ENCODE results near the gene MRRF.

GRCh38 chr9:122262073-122262472 is 2.6 kb upstream of the MRRF start:
- TF ChIP-seq CTCF (IDR thresholded peaks at IDR 0.05; ENCODE audit: insufficient read depth, low read length) (no peak), GABPA (IDR thresholded peaks at IDR 0.05; ENCODE audit: low read depth) (no peak), REST (IDR thresholded peaks at IDR 0.05; ENCODE audit: insufficient replicate concordance, low read depth) (no peak)
